Tibial artery (tissue), 4 donors: ENCODE data around the gene ASGR1.

Experiments used
- DNase-seq, 2 donors: peaks; one replicate each; pipeline ENCODE4 v3.0.0-alpha.2; 2019
- H3K27ac ChIP-seq, 2 donors: fragments of 200-600 bp; sonication (generic) in 1 of 2; 1 replicate in 1 of 2; 2 replicates in 1 of 2; pipeline ENCODE4 v1.5.1; 2018 to 2019; ENCODE audit warnings: mild to moderate bottlenecking in 1 of 2
- H3K27me3 ChIP-seq, 2 donors: fragments of 200-600 bp; sonication (generic) in 1 of 2; one replicate each; pipeline versions ENCODE4 v1.5.1 to v1.6.0; 2016 to 2019
- H3K36me3 ChIP-seq, 3 donors: fragments of 200-600 bp; sonication (generic) in 2 of 3; one replicate each; pipeline ENCODE4 v1.5.1; 2016 to 2019; ENCODE audit warnings: mild to moderate bottlenecking in 2 of 3
- H3K4me1 ChIP-seq, 4 donors: fragments of 200-600 bp; sonication (generic) in 2 of 4; 1 replicate in 3 of 4; 2 replicates in 1 of 4; pipeline ENCODE4 v1.5.1; 2016 to 2019
- H3K4me3 ChIP-seq, 2 donors: fragments of 200-600 bp; sonication (generic) in 1 of 2; 1 replicate in 1 of 2; 2 replicates in 1 of 2; pipeline ENCODE4 v1.5.1; 2018 to 2019; ENCODE audit warnings: mild to moderate bottlenecking in 2 of 2
- H3K9me3 ChIP-seq, 3 donors: fragments of 200-600 bp; sonication (generic) in 1 of 3; one replicate each; pipeline ENCODE4 v1.5.1; 2016 to 2019
- CTCF ChIP-seq, 2 experiments: fragments of 200-600 bp in 1 of 2; fragments of 450-650 bp in 1 of 2; IDR thresholded peaks; one replicate each; pipeline ENCODE4 v1.5.1; 2017 to 2019; ENCODE audit warnings: antibody characterized with exemption in 2 of 2, mild to moderate bottlenecking in 1 of 2, moderate library complexity in 1 of 2
- intact Hi-C: fragments of 100-400 bp; cut with DNase I; formaldehyde crosslinking; loops from one replicate; pipeline ENCODE4 v1.15.0; 2023; ENCODE audit warnings: low total_unique reads

ASGR1 gene

GRCh38 chr17:7214300-7215135, 35.3 kb upstream of the ASGR1 start:
- peaks cover 0 to 56% (median 36%) of the 10 kb centered on the region in 4 donors for H3K4me1 ChIP-seq
- H3K27ac ChIP-seq, result peak overlapping the region; percentile 59 to 64
- H3K9me3 ChIP-seq, result no peaks in the 10 kb centered on the region
- peaks cover 0 to 34% of the 10 kb centered on the region in 2 donors for H3K27me3 ChIP-seq
- peak overlapping the region; percentile 49 to 53 for H3K4me3 ChIP-seq
- peak; percentile 98 for DNase-seq
- peak; percentile 32 to 49 for TF ChIP-seq CTCF (IDR thresholded peaks at IDR 0.05)
- no peaks in the 10 kb centered on the region for H3K36me3 ChIP-seq
- intact Hi-C loops, result no loop called here

- DNase-seq, result peak in 1 of 2 donors; percentile 71
- intact Hi-C loops, result no loop called here
- H3K4me3 ChIP-seq, result peak overlapping the region; percentile 49 to 53
- peaks cover 0 to 37% of the 10 kb centered on the region in 2 donors for H3K27me3 ChIP-seq
- TF ChIP-seq CTCF (IDR thresholded peaks at IDR 0.05), result peak in 1 of 2 experiments; percentile 27
- H3K4me1 ChIP-seq, result peaks cover 0 to 49% (median 31%) of the 10 kb centered on the region in 4 donors
- no peaks in the 10 kb centered on the region for H3K9me3 ChIP-seq
- H3K27ac ChIP-seq, result peak overlapping the region; percentile 59 to 64
- no peaks in the 10 kb centered on the region for H3K36me3 ChIP-seq
Measured at GRCh38 chr17:7213895-7214299, 34.7 kb upstream of the ASGR1 start.

- no peaks in the 10 kb centered on the region for H3K36me3 ChIP-seq
- peaks cover 0 to 33% (median 27%) of the 10 kb centered on the region in 4 donors for H3K4me1 ChIP-seq
- DNase-seq, result no peak
- intact Hi-C loops, result no loop called here
- no peak overlapping the region for H3K27ac ChIP-seq
- no peaks in the 10 kb centered on the region for H3K9me3 ChIP-seq
- no peak for TF ChIP-seq CTCF (IDR thresholded peaks at IDR 0.05)
- no peak overlapping the region for H3K4me3 ChIP-seq
- H3K27me3 ChIP-seq, result peaks cover 0 to 49% of the 10 kb centered on the region in 2 donors
Measured at GRCh38 chr17:7211491-7212273, 32.5 kb upstream of the ASGR1 start.

- H3K4me1 ChIP-seq, result peaks cover 0 to 22% (median 11%) of the 10 kb centered on the region in 4 donors
- H3K4me3 ChIP-seq, result no peak overlapping the region
- intact Hi-C loops, result no loop called here
Measured at GRCh38 chr17:7208754-7209460, 29.7 kb upstream of the ASGR1 start.

More at GRCh38 chr17:7208754-7209460, 29.7 kb upstream of the ASGR1 start:
- no peak for TF ChIP-seq CTCF (IDR thresholded peaks at IDR 0.05)
- DNase-seq, result no peak
- Histone ChIP-seq H3K36me3 (no peaks in the 10 kb centered on the region), H3K9me3 (no peaks in the 10 kb centered on the region), H3K27me3 (peaks cover 0 to 43% of the 10 kb centered on the region in 2 donors), H3K27ac (no peak overlapping the region)
